ENCODE data around the gene MUC3A. TPM values are rescaled to one million over a fixed set of nuclear protein-coding genes. Genes with fewer than 3 reads are reported as not detected.
A peak's percentile ranks its signal among the peaks of the same experiment; 100 is the strongest.
"Not testable (repeated sequence)": the region's sequence is repeated elsewhere in the genome, so short reads cannot be mapped to it uniquely, and the experiment has no call there.

MUC3A gene
- total RNA-seq: 1 to 10 TPM in 1 of 2 donors, under 1 TPM in 1; 0.52 to 3.0 TPM

DNA sequence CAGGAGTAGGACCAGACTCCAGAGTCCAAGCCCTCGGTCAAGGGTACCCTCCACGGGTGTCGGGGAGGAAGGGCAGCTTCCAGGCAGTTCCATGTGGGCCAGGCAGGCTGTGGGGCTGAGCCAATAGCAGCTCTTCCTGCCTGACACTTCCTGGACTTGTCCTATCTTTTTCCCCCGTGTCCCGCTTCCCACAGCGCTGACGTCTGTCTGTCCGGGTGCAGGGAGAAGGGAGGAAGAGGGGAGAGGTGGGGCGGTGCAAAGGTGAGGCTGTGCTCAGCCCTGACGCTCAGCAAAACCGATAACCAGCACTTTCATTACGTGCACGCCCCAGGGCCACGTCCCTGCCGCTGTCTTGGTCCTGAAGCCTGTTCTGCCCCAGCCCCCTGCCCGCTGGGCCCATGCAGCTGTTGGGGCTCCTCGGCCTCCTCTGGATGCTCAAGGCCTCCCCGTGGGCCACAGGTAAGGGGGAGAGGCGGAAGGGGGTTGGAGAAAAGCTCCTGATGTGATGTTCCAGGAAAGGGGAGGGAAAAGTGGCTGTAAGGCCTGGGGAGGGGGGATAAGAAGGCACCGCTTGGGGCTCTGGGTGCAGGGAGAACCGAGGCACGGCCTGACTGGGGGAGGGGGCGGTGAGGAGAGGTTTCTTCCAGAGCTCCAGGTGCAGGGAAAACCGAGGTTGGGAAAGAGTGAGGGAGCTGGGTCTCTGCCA lies at the start of gene MUC3A:
MUC3A (plus strand) TSS at position 308 of the 706 bp plus-strand sequence; CDS start at position 399, 91 bp downstream.
- Histone ChIP-seq H3K4me1 (no peaks in the 10 kb centered on the region), H3K27me3 (no peaks in the 10 kb centered on the region), H3K4me3 (no peak within 1 kb of the TSS), H3K9me3 (no peaks in the 10 kb centered on the region), H3K27ac (no peak within 1 kb of the TSS), H3K36me3 (replicated peaks in 1 of 2; ENCODE audit: insufficient read depth in 1 of 2, low read depth in 2 of 2) (no peaks in the 10 kb centered on the region)
- intact Hi-C loops (cut with DNase I): no loop called here
- no peak for ATAC-seq
- no peak for DNase-seq
- 21 to 27% methylated on average over 24 of the region's 24 CpGs for WGBS, 2 donors
- TF ChIP-seq POLR2A (IDR thresholded peaks at IDR 0.05): no peak

GRCh38 chr7:100900978-100901377 lies 48.4 kb upstream of the MUC3A start:
- Histone ChIP-seq H3K4me3 (no peak overlapping the region), H3K4me1 (peaks cover 29% of the 10 kb centered on the region), H3K36me3 (replicated peaks in 1 of 2; ENCODE audit: insufficient read depth in 1 of 2, low read depth in 2 of 2) (no peaks in the 10 kb centered on the region), H3K9me3 (no peaks in the 10 kb centered on the region), H3K27ac (peak overlapping the region in 1 of 4 donors; percentile 5), H3K27me3 (peaks cover 0 to 7% of the 10 kb centered on the region in 2 donors)
- ATAC-seq (peak; percentile 58), DNase-seq (peak; percentile 57 to 81 (median 72))
- TF ChIP-seq, protein P1, sequence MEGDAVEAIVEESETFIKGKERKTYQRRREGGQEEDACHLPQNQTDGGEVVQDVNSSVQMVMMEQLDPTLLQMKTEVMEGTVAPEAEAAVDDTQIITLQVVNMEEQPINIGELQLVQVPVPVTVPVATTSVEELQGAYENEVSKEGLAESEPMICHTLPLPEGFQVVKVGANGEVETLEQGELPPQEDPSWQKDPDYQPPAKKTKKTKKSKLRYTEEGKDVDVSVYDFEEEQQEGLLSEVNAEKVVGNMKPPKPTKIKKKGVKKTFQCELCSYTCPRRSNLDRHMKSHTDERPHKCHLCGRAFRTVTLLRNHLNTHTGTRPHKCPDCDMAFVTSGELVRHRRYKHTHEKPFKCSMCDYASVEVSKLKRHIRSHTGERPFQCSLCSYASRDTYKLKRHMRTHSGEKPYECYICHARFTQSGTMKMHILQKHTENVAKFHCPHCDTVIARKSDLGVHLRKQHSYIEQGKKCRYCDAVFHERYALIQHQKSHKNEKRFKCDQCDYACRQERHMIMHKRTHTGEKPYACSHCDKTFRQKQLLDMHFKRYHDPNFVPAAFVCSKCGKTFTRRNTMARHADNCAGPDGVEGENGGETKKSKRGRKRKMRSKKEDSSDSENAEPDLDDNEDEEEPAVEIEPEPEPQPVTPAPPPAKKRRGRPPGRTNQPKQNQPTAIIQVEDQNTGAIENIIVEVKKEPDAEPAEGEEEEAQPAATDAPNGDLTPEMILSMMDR (IDR thresholded peaks at IDR 0.05): no peak
- TF ChIP-seq POLR2A (IDR thresholded peaks at IDR 0.05): no peak
- intact Hi-C loops (cut with DNase I): no loop called here
- WGBS, 2 donors: 55 to 100% methylated on average over 1 to 2 of the region's 2 CpGs

GRCh38 chr7:100901921-100902332 lies 47.4 kb upstream of the MUC3A start:
- no peaks in the 10 kb centered on the region for H3K36me3 ChIP-seq (replicated peaks in 1 of 2; ENCODE audit: insufficient read depth in 1 of 2, low read depth in 2 of 2)
- no peak overlapping the region for H3K27ac ChIP-seq
- no peak overlapping the region for H3K4me3 ChIP-seq
- H3K9me3 ChIP-seq: no peaks in the 10 kb centered on the region
- no peak for ATAC-seq
- TF ChIP-seq, protein P1 (IDR thresholded peaks at IDR 0.05): no peak
- TF ChIP-seq POLR2A (IDR thresholded peaks at IDR 0.05): no peak
- whole genome bisulfite sequencing, 2 donors: 50 to 59% methylated on average over 5 of the region's 5 CpGs
- intact Hi-C loops (cut with DNase I): no loop called here
- H3K4me1 ChIP-seq: peaks cover 21% of the 10 kb centered on the region
- DNase-seq: no peak
- H3K27me3 ChIP-seq: no peaks in the 10 kb centered on the region

DNA sequence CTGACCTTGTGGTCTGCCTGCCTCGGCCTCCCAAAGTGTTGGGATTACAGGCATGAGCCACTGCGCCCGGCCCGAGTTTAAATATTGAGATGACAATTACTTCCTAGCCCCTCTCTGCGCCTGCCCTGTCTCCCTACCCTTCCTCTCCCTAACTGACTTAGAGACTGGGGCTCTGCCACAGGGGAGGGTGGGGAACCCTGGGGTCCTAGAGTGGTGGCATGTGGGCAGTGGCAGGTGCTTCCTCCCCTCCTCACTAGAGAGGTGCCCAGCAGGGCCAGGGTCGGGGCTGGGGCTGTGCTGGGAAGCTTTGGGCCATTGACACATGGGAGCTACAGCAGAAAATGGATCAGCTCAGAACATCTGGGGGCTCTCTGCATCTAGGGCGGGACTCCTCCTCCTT lies 46.7 kb upstream of the MUC3A start:
- intact Hi-C loops (cut with DNase I): no loop called here
- no peak for ATAC-seq
- no peak for DNase-seq
- no peak for TF ChIP-seq POLR2A (IDR thresholded peaks at IDR 0.05)
- TF ChIP-seq, protein P1 (IDR thresholded peaks at IDR 0.05): no peak
- 78 to 94% methylated on average over 3 to 7 of the region's 7 CpGs for WGBS, 2 donors
- Histone ChIP-seq H3K4me3 (no peak overlapping the region), H3K9me3 (no peaks in the 10 kb centered on the region), H3K27me3 (no peaks in the 10 kb centered on the region), H3K4me1 (peaks cover 14% of the 10 kb centered on the region), H3K36me3 (replicated peaks in 1 of 2; ENCODE audit: insufficient read depth in 1 of 2, low read depth in 2 of 2) (no peaks in the 10 kb centered on the region), H3K27ac (no peak overlapping the region)

DNA sequence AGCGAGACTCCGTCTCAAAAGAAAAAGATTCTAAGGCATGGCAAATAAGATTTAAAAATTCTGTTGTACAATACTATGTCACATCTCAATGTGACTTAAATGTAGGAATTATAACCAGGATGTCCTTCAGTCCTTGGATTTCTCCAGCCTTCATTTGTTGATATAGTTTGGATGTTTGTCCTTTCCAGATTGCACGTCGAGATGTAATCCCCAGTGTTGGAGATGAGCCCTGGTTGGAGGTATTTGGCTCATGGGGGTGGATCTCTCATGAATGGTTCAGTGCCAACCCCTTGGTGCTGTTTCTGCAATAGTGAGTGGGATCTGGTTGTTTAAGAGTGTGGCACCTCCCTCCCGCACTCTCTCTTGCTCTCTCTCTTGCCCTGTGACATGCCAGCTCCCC lies 40.8 kb upstream of the MUC3A start:
- ATAC-seq (no peak), DNase-seq (no peak)
- WGBS, 2 donors: 93 to 94% methylated on average over 5 of the region's 5 CpGs
- Histone ChIP-seq H3K27ac (no peak overlapping the region), H3K36me3 (replicated peaks in 1 of 2; ENCODE audit: insufficient read depth in 1 of 2, low read depth in 2 of 2) (no peaks in the 10 kb centered on the region), H3K4me1 (peaks cover 11% of the 10 kb centered on the region), H3K9me3 (no peaks in the 10 kb centered on the region), H3K27me3 (no peaks in the 10 kb centered on the region), H3K4me3 (no peak overlapping the region)
- intact Hi-C loops (cut with DNase I): no loop called here
- TF ChIP-seq POLR2A (IDR thresholded peaks at IDR 0.05): no peak
- TF ChIP-seq, protein P1 (IDR thresholded peaks at IDR 0.05): no peak

GRCh38 chr7:100910443-100910842 lies 38.9 kb upstream of the MUC3A start:
- WGBS, 2 donors: 72 to 77% methylated on average over 7 of the region's 7 CpGs
- not testable (repeated sequence) for DNase-seq; H3K36me3 ChIP-seq (replicated peaks in 1 of 2; ENCODE audit: insufficient read depth in 1 of 2, low read depth in 2 of 2)

More at GRCh38 chr7:100910443-100910842, 38.9 kb upstream of the MUC3A start:
- peaks cover 19% of the 10 kb centered on the region for H3K4me1 ChIP-seq
- H3K9me3 ChIP-seq; intact Hi-C loops (cut with DNase I); H3K27me3 ChIP-seq; H3K27ac ChIP-seq; H3K4me3 ChIP-seq; ATAC-seq: not testable (repeated sequence)

Data from body of pancreas (tissue), 4 donors.